Activated CD8-positive, alpha-beta memory T cell treated with anti-CD3 and anti-CD28 coated beads for 36 hours (primary cell): Measurements from ENCODE around the gene DARS2. TPM values are rescaled to one million over a fixed set of nuclear protein-coding genes. Genes with fewer than 3 reads are reported as not detected.
"Not testable (repeated sequence)": the region's sequence is repeated elsewhere in the genome, so short reads cannot be mapped to it uniquely, and the experiment has no call there.

Source experiments
- CTCF ChIA-PET: fragments of 350-600 bp; sonication (Branson Sonifier 250); formaldehyde crosslinking; loops from one replicate; lab custom pipeline; 2021; ENCODE audit warnings: antibody characterized with exemption; lab: Charles Lee
- POLR2A ChIA-PET: fragments of 350-600 bp; sonication (Branson Sonifier 250); formaldehyde crosslinking; loops from one replicate; lab custom pipeline; 2021; ENCODE audit warnings: antibody characterized with exemption; lab: Charles Lee
- total RNA-seq, 2 experiments: library from RNA; stranded (reverse); gene quantifications; one replicate each; pipeline ENCODE4 v1.2.3, GENCODE V29; 2021

The DARS2 gene, protein sequence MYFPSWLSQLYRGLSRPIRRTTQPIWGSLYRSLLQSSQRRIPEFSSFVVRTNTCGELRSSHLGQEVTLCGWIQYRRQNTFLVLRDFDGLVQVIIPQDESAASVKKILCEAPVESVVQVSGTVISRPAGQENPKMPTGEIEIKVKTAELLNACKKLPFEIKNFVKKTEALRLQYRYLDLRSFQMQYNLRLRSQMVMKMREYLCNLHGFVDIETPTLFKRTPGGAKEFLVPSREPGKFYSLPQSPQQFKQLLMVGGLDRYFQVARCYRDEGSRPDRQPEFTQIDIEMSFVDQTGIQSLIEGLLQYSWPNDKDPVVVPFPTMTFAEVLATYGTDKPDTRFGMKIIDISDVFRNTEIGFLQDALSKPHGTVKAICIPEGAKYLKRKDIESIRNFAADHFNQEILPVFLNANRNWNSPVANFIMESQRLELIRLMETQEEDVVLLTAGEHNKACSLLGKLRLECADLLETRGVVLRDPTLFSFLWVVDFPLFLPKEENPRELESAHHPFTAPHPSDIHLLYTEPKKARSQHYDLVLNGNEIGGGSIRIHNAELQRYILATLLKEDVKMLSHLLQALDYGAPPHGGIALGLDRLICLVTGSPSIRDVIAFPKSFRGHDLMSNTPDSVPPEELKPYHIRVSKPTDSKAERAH
- 10 to 100 TPM; 46.3 to 49.1 TPM for total RNA-seq

DNA sequence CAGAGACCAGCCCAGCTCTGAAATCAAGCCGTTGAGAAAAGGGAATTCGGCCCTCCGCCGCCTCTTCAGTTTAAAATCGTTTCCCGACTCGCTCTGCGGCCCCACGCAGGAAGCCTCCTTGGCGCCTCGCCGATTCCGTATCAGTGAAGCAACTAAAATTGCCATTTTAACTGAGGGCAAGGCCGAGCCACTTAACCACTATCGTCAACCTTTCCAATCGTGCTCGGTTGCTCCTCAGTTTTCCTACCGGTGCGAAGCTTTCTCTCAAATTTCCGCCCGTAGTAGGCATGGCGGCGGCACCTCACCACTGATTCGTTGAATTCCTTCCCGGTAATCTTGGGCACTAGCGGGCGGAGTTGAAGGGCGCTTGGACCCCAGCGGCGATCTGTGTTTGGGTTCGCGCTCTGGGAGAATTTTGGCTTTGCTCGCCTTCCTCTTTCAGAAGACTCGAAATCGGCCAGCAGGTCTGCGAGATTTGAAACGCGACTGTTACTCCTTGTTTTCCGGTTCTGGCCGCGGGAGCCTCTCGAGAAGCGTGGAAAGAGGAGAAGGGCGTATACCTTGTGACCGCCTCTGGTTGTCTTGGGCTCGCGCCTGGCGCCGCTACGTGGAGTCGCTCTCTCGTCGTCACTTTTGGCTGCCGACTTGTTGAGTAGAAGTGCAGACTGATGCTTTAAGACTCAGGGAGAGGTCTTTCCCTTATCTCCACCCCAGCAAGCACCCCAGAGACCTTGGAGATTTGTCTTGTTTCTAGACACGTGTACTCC lies at the start of gene DARS2, which contains the start of gene CENPL:
Gene DARS2 (plus strand): TSS at position 359 of the 767 bp plus-strand sequence. CDS start 557 bp downstream, outside the sequence.
Gene CENPL (minus strand): TSS at position 569 of the 767 bp plus-strand sequence. CDS start 13,584 bp downstream, outside the sequence.
- ChIA-PET CTCF (interaction anchor here (0.9 to 2.0 kb wide), 5 partner anchors 10 to 395 kb away, joined by 3 to 14 read pairs (median 4); partner anchors contain the start of genes GAS5, KLHL20 and ZBTB37), POLR2A (interaction anchor here (0.6 to 2.3 kb wide), 11 partner anchors 36 to 395 kb away, joined by 3 to 11 read pairs (median 5); partner anchors contain the start of genes GAS5, KLHL20, PRDX6 and ZBTB37)

DNA sequence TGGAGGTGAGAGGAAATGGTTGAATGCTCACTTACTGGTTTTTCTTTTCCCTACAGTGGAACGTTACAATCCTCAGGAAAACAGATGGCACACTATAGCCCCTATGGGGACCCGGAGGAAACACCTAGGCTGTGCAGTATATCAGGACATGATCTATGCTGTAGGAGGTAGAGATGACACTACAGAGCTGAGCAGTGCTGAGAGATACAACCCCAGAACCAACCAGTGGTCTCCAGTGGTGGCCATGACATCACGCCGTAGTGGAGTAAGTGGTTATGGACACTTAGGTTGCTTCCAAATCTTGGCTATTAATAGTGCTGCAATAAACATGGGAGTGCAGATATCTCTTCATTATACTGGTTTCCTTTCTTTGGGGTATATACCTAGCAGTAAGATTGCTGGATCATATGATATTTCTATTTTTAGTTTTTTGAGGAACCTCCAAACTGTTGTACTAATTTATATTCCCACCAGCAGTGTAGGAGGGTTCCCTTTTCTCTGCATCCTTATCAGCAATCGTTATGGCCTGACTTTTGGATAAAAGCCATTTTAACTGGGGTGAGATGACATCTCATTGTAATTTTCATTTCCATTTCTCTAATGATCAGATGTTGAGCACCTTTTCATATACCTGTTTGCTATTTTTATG lies 48.8 kb upstream of the DARS2 start:
- CTCF ChIA-PET, result no interaction called here
- POLR2A ChIA-PET, result no interaction called here

GRCh38 chr1:173779936-173780335 lies 44.5 kb upstream of the DARS2 start:
- CTCF ChIA-PET, result no interaction called here
- POLR2A ChIA-PET, result no interaction called here

DNA sequence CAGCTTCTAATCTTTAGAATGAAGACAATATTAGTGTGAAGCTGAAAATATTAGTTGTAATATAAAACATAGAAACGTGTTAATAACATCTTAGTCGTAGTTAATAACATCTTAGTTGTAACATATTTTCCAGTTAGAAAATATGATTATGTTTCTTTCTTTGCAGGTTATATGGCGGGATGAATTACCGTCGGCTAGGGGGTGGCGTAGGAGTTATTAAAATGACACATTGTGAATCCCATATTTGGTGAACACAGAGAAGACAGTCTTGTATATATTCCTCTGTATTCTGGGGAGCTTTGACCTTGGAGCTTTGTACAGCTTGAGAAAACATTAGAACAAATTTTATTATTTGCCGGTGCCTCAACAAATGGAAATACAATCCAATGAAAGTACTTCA lies 39.5 kb upstream of the DARS2 start:
- POLR2A ChIA-PET, result no interaction called here
- CTCF ChIA-PET, result no interaction called here

GRCh38 chr1:173789841-173790240 lies 34.6 kb upstream of the DARS2 start:
- CTCF ChIA-PET, result no interaction called here

GRCh38 chr1:173798078-173798477 lies 26.4 kb upstream of the DARS2 start:
- ChIA-PET POLR2A (no interaction called here), CTCF (no interaction called here)

More at GRCh38 chr1:173789841-173790240, 34.6 kb upstream of the DARS2 start:
- POLR2A ChIA-PET, result interaction anchor here (0.6 kb wide), 1 partner anchor 12 kb away, joined by 11 read pairs; no protein-coding TSS in a partner anchor

GRCh38 chr1:173799995-173800394 lies 24.5 kb upstream of the DARS2 start:
- POLR2A ChIA-PET, CTCF ChIA-PET: not testable (repeated sequence)

GRCh38 chr1:173802961-173803360 lies 21.5 kb upstream of the DARS2 start:
- ChIA-PET POLR2A (no interaction called here), CTCF (no interaction called here)

GRCh38 chr1:173813654-173814053 lies 10.8 kb upstream of the DARS2 start:
- CTCF ChIA-PET, POLR2A ChIA-PET: not testable (repeated sequence)

GRCh38 chr1:173818459-173818858 lies 6.0 kb upstream of the DARS2 start:
- ChIA-PET CTCF (no interaction called here), POLR2A (no interaction called here)

- ChIA-PET POLR2A (no interaction called here), CTCF (no interaction called here)
Observed at GRCh38 chr1:173821680-173822079, 2.8 kb upstream of the DARS2 start.

GRCh38 chr1:173823781-173824314 lies 625 bp upstream of the DARS2 start:
- ChIA-PET CTCF (interaction anchor here (0.9 to 2.0 kb wide), 5 partner anchors 10 to 394 kb away, joined by 3 to 14 read pairs (median 4); partner anchors contain the start of genes GAS5, KLHL20 and ZBTB37), POLR2A (interaction anchor here (0.6 to 2.3 kb wide), 9 partner anchors 37 to 394 kb away, joined by 3 to 11 read pairs (median 6); partner anchors contain the start of genes GAS5, KLHL20, PRDX6 and ZBTB37)

GRCh38 chr1:173827611-173828010 lies 3.1 kb downstream of the DARS2 start:
- POLR2A ChIA-PET, result interaction anchor here (0.6 kb wide), 1 partner anchor 14 kb away, joined by 3 read pairs; no protein-coding TSS in a partner anchor
- CTCF ChIA-PET, result interaction anchor here (1.3 kb wide), 1 partner anchor 1083 kb away, joined by 3 read pairs; no protein-coding TSS in a partner anchor

DNA sequence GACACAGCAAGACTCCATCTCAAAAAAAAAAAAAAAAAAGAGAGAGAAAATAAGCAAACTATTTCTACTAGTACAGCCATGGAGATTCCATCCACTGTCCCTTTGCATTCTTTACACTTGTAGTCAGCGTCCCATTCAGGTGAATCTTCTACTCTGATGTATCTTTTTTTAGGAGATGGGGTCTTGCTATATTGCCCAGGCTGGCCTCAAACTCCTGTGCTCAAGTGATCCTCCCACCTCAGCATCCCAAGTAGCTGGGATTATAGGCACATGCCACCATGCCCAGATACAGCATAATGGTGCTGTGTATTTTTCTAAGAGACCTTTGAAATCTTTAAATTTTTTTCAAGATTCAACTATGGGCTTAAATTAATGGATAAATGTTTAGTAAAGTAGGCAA lies 8.3 kb downstream of the DARS2 start:
- ChIA-PET CTCF (no interaction called here), POLR2A (no interaction called here)

DNA sequence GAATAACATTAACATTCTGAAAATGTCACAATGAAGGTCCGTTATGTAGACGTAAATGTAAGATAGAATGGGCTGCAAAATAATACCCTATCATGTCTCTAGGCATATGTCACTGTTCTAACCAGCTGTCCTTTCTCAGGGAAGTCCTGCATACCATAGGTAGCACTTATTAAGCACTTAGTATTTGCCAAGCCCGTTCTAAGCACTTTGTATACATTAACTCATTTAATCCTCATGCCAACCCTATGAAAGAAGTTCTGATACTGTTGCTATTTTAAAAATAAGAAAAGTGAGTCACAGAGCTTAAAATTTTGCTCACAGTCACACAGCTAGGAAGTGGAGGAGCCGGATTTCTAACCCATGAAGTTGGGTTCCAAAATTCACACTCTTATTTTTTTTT lies 27.6 kb downstream of the DARS2 start:
- CTCF ChIA-PET, result interaction anchor here (0.6 kb wide), 1 partner anchor 1290 kb away, joined by 3 read pairs; no protein-coding TSS in a partner anchor
- POLR2A ChIA-PET, result no interaction called here

- ChIA-PET POLR2A (no interaction called here), CTCF (no interaction called here)
Observed at GRCh38 chr1:173853074-173853473, 28.6 kb downstream of the DARS2 start.

- POLR2A ChIA-PET, result interaction anchor here (1.2 kb wide), 1 partner anchor 23 kb away, joined by 3 read pairs; no protein-coding TSS in a partner anchor
- CTCF ChIA-PET, result no interaction called here
Observed at GRCh38 chr1:173856014-173856413, 31.5 kb downstream of the DARS2 start.

DNA sequence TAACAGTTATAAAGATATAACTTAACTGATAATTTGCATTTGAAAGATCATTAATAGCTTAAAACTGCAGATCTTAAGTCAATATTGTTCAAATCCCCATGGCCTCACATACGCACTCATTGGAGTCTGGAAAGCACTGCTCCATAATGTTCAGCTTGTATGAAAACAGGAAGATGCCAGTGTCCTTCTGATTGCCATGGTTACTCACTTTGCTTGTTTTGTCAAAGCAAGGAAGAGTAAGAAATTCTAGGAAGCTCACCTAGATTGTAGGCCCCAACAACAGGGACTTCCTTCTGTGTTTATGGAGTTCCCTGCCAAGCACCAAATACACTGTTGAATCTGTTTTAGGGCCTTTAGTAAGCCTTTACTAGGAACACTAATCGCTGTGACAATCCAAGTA lies 32.4 kb downstream of the DARS2 start:
- ChIA-PET CTCF (interaction anchor here (0.5 kb wide), 1 partner anchor 1073 kb away, joined by 3 read pairs; no protein-coding TSS in a partner anchor), POLR2A (interaction anchor here (1.2 kb wide), 1 partner anchor 24 kb away, joined by 3 read pairs; no protein-coding TSS in a partner anchor)
